HFF-Myc (cell line): Measurements from ENCODE around the gene SSU72.
"Not testable (repeated sequence)": the region's sequence is repeated elsewhere in the genome, so short reads cannot be mapped to it uniquely, and the experiment has no call there.

ENCODE experiments used
- DNase-seq: peaks from one replicate; pipeline ENCODE4 v3.0.0-alpha.2; 2011; ENCODE audit warnings: low read depth; ENCODE audit errors: extremely low read depth
- H3K4me3 ChIP-seq: replicated peaks from 2 replicates; pipeline ENCODE4 v1.5.1; 2011; ENCODE audit warnings: low read depth, mild to moderate bottlenecking, control low read depth, low read length
- TF ChIP-seq, protein P1 (sequence below): IDR thresholded peaks from 2 replicates; pipeline ENCODE4 v1.5.1; 2012; ENCODE audit warnings: mild to moderate bottlenecking, low read depth, low read length, control low read depth; ENCODE audit errors: missing control alignments

Gene SSU72

DNA sequence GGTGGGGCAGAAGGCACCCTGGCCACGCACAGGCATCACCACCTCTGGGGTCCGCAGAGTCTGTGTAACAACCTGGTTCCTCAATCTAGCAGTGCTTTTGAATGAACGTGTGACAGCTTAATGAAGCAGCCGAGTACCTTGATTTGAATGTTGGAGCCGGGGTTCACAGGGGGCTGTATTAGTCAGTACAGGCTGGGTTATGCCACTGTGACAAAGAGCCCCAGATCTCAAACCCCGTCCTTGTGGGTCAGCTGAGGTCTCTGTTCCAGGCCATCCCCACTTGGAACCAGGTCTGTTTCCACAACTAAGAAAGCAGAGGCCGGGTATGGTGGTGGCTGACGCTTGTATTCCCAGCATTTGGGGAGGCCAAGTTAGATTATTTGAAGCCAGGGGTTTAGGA is 44.7 kb downstream of the SSU72 start:
- DNase-seq = no peak
- no peak overlapping the region for H3K4me3 ChIP-seq
- TF ChIP-seq, protein P1, sequence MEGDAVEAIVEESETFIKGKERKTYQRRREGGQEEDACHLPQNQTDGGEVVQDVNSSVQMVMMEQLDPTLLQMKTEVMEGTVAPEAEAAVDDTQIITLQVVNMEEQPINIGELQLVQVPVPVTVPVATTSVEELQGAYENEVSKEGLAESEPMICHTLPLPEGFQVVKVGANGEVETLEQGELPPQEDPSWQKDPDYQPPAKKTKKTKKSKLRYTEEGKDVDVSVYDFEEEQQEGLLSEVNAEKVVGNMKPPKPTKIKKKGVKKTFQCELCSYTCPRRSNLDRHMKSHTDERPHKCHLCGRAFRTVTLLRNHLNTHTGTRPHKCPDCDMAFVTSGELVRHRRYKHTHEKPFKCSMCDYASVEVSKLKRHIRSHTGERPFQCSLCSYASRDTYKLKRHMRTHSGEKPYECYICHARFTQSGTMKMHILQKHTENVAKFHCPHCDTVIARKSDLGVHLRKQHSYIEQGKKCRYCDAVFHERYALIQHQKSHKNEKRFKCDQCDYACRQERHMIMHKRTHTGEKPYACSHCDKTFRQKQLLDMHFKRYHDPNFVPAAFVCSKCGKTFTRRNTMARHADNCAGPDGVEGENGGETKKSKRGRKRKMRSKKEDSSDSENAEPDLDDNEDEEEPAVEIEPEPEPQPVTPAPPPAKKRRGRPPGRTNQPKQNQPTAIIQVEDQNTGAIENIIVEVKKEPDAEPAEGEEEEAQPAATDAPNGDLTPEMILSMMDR = no peak

DNA sequence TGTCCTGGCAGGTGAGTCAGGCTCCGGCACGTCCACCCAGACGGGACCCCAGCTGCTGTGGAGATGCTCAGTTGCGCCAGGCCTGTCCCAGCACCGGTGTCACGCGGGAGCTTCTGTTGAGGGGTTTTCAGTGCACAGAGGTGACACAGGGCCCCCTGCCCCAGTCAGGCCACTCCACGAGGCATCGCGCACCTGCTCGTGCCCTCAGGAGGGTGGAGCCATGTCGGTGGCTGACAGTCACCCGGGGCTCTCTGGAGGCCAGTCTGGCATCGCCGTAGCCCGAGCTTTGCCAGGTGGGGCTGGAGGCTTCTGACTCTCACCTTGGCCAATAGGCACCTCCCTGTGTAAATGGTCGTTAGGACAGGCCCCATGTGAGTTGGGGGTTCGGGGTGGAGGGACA is 45.3 kb downstream of the SSU72 start:
- no peak for DNase-seq

DNA sequence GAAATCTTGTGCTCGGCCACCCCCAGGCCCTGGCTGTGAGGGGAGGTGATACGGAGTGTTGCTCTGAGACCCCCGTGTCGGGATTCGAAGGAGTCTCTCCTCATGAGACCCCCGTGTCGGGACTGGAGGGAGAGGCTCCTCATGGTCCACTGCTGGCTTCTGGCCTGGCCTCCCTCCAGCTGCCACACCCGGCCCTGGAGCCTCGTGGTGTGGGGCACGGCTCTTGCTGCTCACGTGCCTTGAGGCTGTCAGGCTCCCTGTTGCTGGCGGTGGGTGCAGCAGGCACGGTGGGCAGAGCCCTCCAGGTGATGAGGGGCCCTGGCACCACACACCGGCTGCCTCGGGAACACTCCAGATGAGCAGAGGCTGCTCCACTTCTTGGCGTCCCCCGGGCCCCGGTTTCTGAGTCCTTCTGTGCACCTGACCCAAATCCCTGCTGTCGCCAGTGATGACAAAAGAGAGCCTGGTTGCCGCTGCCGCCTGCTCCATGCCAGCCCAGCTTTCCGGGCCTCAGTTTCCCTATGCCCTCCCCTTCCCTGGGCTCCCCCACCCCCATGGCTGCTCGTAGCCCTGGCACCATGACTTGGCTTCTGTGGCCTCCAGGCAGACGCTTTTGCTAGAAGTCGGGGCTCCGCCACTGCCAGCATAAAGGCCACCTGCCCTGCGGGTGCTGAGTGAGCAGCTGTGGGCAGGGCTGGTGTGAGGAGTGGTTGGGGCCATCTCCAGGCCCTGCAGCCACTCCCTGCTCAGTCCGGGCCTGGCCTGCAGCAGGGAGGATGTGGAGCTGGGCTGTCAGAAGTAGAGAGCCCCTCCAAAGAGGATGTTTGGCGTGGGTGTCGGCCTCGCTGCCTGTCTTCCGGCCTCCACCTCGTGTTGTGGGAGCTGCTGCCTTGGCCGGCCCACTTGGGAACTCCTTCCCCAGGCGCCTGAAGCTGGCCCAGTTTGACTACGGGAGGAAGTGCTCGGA is 46.1 kb downstream of the SSU72 start:
- DNase-seq = no peak
- TF ChIP-seq, protein P1 = no peak

More for the DNA sequence above, 45.3 kb downstream of the SSU72 start:
- H3K4me3 ChIP-seq = no peak overlapping the region
- TF ChIP-seq, protein P1 = no peak

DNA sequence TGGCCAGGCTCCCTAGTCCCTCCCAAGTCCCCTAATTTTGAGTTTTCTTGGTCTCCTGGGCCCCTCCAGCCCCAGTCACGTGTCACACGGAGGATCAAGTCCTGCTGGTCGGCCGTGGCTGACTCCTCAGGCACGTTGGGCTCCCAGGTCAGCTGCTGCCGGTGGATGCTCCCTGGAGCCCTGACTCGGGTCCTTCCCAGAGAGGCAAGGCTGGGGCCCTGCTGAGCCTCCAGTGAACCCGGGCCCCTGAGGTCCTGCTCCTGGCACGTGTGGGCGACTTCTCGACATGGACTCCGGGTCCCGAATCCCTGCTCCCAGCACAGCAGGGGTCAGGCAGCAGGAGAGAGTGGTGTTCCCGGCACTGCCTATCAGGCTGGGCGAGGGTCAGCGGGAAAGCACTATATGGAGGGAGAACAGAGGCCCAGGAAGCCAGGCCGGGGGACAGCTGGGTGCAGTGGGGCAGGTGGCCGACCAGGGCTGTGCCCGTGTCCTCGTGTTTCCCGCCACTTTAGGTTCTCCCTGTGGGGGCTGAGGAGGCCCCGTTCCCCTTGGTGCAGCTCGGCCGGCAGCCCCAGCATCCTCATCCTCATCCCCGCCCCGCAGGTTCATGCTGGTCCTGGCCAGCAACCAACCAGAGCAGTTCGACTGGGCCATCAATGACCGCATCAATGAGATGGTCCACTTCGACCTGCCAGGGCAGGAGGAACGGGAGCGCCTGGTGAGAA is 47.4 kb downstream of the SSU72 start:
- TF ChIP-seq, protein P1 = no peak
- no peak overlapping the region for H3K4me3 ChIP-seq
- DNase-seq = no peak

More for the DNA sequence above, 46.1 kb downstream of the SSU72 start:
- no peak overlapping the region for H3K4me3 ChIP-seq

DNA sequence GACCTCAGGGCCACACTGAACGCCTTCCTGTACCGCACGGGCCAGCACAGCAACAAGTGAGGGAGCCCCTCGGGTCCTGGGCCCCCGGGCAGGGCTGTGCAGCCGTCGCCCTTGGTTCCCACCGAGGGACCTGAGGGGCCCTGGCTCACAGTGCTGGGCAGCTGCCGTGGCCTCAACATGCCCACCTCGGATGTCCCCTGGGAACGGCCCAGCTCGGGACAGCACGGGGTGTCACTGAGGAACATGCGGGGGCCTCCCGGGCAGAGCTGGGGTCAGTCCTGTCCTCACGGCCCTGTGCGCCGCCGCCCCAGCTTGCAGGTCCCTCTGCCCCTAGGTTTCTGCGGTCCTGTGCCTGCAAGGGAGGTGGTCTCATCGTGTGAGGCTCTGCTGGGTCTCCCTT is 48.2 kb downstream of the SSU72 start:
- H3K4me3 ChIP-seq, DNase-seq: not testable (repeated sequence)

DNA sequence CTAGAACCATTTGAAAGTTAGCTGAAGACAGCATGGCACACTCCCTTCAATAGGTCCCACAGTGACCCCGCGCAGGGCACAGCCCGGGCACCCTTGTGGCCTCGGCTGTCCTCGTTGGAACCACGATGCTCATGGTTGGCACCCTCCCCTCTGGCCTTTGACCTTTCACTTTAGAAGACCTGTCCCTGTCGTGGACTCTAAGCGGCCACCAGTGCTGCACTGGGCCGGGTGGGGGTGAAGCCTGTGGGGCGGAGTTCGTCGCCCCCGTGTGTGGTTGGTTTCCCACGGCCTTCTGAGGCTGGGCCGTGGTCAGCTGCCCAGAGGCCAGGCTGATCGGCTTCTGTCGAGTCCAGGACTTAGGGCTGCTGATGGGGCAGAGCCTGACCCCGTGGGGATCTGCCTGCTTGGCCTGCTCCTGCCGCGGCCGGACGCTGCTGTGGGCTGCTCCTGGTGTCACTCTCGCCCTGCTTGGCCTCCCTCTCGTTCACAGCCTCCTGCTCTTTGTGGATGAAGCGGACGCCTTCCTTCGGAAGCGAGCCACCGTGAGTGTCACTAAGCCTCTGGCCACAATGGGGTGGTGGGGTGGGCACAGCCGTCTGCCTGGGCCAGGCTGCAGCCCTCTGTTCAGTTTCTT is 49.8 kb downstream of the SSU72 start:
- DNase-seq, H3K4me3 ChIP-seq: not testable (repeated sequence)

DNA sequence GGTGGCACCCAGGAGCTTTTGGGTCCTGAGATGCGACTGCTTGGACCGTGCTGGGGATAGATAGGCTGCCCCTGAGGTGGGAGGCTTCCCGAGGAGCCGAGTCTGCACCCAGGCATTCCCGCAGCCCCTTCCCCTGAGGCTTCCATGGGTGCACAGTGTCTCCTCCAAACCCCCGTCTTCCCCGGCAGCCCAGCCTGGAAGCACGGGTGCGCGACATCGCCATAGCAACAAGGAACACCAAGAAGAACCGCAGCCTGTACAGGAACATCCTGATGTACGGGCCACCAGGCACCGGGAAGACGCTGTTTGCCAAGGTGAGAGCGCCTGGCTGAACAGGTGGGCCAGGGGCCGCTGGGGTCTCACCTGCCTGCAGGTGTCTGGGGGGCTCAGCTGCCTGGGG is 51.0 kb downstream of the SSU72 start:
- H3K4me3 ChIP-seq, DNase-seq: not testable (repeated sequence)

DNA sequence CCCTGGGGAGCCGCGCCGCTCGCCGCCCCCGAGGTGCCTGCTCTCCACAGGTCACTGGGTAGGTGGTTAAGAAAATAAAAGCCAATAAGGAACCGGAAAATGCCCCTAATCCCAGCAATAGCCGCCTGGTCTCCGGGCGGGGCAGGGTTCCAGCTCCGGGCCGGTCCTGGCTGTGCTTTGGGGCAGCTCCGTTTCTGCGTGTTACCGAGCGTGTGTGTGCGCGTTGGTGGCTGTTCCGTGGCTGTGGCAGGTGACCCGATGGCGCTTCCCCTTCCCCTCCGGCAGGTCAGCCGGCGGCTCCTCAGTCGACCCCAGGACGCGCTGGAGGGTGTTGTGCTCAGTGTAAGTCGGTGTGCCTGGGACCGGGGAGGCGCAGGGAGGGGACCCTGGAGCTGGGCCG is 51.4 kb downstream of the SSU72 start:
- DNase-seq, H3K4me3 ChIP-seq: not testable (repeated sequence)

DNA sequence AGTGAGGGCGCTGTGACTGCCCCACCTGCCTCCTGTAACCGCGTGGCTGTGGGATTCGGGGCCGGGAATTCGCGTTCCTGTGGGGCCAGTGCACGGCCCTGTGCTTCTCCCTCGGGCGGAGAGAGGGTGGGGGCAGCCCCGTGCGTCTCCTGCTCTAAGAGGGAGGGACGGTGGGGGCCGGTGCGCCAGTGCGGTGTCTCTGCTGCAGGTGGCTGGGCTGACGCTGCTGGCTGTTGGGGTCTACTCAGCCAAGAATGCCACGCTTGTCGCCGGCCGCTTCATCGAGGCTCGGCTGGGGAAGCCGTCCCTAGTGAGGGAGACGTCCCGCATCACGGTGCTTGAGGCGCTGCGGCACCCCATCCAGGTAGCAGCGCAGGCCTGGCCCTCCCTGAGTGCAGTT is 52.1 kb downstream of the SSU72 start:
- not testable (repeated sequence) for H3K4me3 ChIP-seq, DNase-seq
